NK-92 (cell line): ENCODE measurements around the gene HMGXB3.
"Not testable (repeated sequence)": the region's sequence is repeated elsewhere in the genome, so short reads cannot be mapped to it uniquely, and the experiment has no call there.

Experiments used
- DNase-seq: peaks from one replicate; lab custom pipeline; 2025; ENCODE audit not compliant: unreplicated experiment; lab: John Stamatoyannopoulos, UW

The HMGXB3 gene

GRCh38 chr5:150050172-150050811 lies 49.8 kb downstream of the HMGXB3 start:
- DNase-seq, result not testable (repeated sequence)

GRCh38 chr5:150051657-150052195 lies 51.2 kb downstream of the HMGXB3 start:
- no peak for DNase-seq

GRCh38 chr5:150052226-150052955 lies 51.9 kb downstream of the HMGXB3 start:
- no peak for DNase-seq

DNA sequence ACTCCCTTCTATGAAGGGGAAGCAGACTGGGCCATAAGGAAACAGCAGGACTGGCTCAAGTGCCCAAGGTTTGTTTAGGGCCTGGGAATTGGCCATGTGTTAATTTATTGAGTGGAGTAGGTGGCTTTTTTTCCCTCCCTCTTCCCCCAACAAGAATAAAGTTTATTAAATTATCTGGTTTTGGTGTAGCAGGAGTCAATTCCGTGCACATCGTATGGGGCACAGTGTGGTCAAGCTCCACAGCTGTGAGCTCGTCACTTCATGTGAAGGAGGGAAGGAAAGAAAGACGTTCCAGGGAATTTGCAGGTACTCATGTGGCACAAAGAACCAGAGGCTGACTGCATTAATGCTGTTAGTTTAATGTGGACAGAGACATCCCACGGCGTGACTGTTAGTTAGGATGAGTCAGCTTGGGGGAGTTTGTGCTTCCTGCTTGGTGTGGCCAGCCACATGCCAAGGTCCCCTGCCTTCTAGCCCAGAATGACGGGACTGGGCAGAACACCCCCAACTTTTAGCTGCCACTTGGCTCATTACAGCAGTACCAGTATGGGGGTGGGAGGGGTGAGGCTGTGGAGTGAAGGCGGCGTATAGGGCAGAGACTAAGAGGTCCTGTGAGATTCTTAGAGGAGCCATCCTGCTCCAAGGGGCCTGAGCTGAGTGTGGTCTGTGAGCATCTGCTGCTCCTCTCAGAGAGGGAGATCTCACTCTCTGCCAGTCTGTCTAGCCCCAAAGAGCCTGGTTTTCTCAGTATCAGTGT lies 52.6 kb downstream of the HMGXB3 start:
- no peak for DNase-seq

DNA sequence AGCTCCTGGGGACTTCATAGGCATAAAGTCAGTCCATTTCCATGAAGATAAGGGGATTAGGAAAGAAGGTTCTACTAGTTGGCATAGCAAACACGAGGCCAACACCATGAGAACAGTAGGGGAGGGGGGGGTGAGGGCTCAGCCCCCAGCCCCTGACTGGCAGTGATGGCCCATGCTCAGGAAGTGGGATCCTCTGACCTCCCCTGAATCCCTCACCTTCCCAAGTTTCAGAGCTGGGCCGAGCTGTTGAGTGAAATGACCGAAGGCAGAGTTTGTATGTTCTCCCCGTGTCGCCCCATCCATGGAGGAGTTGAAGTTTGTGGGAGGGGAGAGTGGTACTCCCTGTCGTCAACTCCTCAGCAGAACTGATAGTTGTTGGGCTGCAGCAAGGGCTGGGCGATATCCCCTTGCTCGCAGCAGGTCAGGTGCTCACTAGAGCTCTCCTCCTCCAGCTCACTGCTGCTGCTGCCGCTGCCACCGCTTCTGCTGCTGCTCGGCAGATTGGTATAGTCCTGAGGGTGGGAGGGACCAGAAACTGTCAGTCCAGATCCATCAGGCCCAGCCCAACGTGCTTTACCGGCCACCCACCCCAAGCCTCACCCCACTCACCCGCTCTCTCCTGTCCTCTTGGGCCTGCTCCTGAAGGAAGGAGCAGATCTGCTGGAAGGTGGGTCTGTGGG lies 53.3 kb downstream of the HMGXB3 start:
- no peak for DNase-seq

DNA sequence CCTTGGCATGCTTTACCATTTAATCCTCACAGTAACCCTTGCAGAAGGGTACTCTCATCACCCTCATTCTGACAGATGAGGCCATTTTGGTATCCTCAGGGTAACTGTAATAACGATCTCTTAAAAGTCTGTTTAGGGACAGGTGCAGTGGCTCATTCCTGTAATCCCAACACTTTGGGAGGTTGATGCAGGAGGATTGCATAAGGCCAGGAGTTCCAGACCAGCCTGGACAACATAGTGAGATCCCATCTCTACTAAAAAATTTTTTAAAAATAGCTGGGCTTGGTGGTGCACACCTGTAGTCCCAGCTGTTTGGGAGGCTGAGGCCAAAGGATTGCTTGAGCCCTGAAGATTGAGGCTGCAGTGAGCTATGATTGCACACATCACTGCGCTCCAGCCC lies 54.0 kb downstream of the HMGXB3 start:
- no peak for DNase-seq

- no peak for DNase-seq
Observed at GRCh38 chr5:150055326-150056074, 55.0 kb downstream of the HMGXB3 start.

DNA sequence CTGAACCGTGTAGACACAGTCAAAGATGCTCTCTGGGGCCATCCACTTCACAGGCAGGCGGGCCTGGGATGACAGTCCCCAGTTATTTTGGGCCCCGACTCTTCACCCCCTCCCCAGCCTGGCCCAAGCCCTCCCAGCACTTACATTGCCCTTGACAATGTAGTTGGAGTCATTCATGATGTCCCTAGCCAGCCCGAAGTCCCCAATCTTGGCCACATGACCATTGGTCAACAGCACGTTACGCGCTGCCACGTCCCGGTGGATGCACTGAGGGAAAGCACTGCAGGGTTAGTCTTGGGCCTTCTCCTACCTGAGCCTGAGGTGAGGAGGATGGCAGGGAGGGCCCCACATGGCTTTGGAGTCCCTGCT lies 55.5 kb downstream of the HMGXB3 start:
- DNase-seq, result no peak

- no peak for DNase-seq
Observed at GRCh38 chr5:150057052-150057451, 56.5 kb downstream of the HMGXB3 start.

- DNase-seq, result no peak
Observed at GRCh38 chr5:150057511-150057910, 57.0 kb downstream of the HMGXB3 start.

DNA sequence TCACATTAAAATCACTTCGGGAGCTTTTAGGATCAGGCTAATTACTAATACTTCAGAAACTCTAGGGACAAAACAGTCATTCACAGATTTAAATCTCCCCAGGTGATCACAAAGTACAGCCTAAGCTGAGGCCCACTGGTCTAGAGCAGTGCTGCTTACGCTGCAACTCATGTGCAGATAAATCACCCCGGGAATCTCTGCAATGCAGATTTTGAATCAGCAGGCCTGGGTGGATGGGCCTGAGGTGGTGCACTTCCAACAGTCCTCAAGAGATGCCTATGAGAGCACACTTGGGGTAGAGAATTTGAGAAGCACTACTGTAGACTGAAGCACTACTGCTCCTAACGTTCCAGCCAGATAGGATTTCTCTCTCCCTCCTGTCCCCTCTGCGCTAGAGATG lies 57.5 kb downstream of the HMGXB3 start:
- no peak for DNase-seq

DNA sequence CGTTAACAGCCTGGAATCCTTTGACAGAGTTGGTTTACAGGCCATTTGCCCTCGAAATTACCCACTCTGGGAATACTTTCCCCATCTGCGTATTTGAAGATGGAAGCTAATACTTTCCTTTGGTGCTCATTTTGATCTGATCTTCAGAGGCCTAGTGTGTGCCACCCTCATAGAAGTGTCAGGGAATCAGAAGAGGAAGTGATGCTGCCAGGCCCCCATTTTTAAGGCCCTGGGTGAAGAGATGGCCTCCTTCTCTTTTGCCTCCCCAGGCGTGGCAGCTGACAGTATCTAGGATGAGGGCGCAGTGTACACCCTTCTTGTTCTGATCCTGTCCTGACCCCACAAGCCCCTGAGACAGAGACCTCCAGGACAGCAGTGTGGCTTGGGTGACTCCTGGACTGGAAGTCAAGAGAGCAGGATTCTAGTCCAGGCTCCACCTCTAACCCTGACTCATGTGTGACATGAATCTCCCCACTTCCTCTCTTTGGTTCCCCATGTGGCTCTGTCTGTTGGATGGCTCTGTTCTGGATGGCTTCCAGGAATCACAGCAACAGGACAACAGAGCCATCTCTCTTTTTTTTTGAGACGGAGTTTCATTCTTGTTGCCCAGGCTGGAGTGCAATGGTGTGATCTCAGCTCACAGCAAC lies 58.1 kb downstream of the HMGXB3 start:
- DNase-seq, result no peak

DNA sequence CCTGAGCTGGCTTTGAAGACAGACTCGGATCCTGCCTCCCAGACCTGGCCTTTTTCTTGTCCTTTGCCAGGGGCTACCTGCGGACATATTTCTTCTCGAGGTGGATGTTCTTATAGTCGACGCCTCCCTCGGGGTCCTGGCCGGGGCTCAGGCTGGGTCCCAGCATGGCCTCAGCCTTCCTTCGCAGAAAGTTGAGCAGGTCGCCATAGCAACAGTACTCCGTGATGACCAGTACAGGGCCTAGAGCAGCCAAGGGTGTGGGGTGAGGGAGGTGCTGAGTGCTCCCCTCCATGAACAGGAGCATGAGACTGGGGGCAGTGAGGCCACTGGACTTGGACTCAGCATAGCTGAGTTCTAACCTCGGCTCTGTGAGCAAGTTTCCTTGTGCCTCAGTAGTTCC lies 59.1 kb downstream of the HMGXB3 start:
- no peak for DNase-seq

- no peak for DNase-seq
Observed at GRCh38 chr5:150060471-150060870, 59.9 kb downstream of the HMGXB3 start.

DNA sequence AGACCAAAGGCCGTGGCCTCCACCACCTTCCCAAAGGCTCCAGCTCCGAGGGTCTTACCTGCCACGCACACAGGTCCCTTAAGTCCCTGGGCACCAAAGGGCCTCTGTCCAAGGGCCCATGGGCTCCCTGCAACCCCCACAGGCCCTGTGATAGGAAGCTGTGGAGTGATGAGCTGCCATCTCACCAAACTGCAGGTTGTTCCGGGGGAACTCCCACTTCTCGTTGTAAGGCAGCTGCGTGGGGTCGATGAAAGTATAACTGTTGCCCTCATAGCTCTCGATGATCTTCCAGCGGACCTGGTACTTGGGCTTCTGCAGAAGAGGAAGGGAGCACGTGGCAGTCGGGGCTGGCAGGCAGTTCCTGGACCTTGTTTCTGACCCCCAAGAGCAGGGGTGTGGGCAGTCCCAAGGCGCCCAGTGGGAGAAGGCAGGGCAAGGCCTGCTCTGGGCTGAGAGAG lies 61.0 kb downstream of the HMGXB3 start:
- no peak for DNase-seq

- DNase-seq, result no peak
Observed at GRCh38 chr5:150062216-150062922, 61.8 kb downstream of the HMGXB3 start.

DNA sequence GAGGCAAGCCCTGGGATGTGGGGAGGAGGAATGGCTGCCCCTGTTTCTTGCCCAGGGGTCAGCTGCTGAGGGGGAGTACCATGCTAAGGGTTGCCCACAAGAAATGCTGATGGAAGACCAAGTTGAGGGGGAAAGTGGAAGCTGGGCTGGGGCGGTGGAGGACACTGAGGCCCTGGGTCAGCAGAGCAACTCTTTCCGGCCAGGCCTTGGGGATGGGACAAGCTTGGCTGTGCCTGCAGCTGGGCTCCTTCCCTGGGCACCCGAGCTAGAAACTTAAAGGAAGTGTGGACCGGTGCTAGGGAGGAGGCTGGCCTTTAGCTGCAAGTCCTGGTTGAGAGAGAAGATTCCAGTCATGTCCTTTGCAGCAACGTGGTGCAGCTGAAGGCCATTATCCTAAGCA lies 63.1 kb downstream of the HMGXB3 start:
- no peak for DNase-seq

DNA sequence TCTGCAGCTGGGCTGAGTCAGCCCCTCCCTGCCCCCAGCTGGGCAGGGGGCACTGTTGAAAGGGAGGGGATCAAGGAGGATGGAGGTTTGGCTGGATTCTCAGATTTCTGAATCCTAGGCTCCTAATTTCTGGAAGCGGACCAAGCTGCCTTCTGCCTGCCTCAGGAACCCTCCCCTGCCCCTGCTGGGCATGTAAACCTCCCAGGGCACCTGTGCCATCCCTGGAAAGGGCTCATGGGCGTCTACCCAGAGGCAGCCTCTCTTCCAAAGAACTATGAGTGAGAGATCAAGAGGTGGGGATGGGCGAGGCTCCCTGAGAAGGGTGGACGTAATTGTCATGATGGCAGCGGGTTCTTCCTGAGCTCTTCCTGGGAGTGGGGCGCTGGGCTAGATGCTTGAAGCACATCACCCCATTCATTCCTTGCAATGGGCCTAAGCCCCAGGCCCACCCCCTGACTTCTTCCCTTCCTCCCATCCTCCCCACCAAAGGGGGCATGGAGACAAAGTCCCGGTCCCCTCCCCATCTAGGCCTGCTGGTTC lies 64.2 kb downstream of the HMGXB3 start:
- no peak for DNase-seq

- no peak for DNase-seq
Observed at GRCh38 chr5:150065346-150065745, 64.8 kb downstream of the HMGXB3 start.
